H1 (cell line): ENCODE data around the gene AP3S1. TPM values are rescaled to one million over a fixed set of nuclear protein-coding genes. Genes with fewer than 3 reads are reported as not detected.

Experiments used
- CTCF ChIA-PET: fragments of 300-600 bp; sonication (Branson Sonifier 250); formaldehyde crosslinking; loops from one replicate; lab custom pipeline; 2021; ENCODE audit not compliant: partially characterized antibody; lab: Charles Lee
- POLR2A ChIA-PET: fragments of 300-600 bp; sonication (Branson Sonifier 250); formaldehyde crosslinking; loops from one replicate; lab custom pipeline; 2021; ENCODE audit warnings: inconsistent platforms; ENCODE audit not compliant: partially characterized antibody; lab: Charles Lee
- DNase-seq, 2 experiments: peaks; one replicate each; pipeline versions ENCODE4 v3.0.0 to v3.0.0-alpha.2; 2010 to 2022; ENCODE audit warnings: low spot score in 2 of 2, low read depth in 1 of 2, mixed read lengths in 1 of 2
- FAIRE-seq: peaks from 2 replicates; lab custom pipeline; 2011; peaks lifted over from hg19 to GRCh38; lab: Jason Lieb, UNC
- H2AFZ ChIP-seq: 2 replicates; pipeline ENCODE4 v1.8.1; 2012; ENCODE audit warnings: low read length, inconsistent platforms
- H2AK5ac ChIP-seq: 2 replicates; pipeline ENCODE4 v1.6.1; 2013; ENCODE audit warnings: low read depth, low read length
- H2BK120ac ChIP-seq: replicated peaks from 2 replicates; pipeline ENCODE3; 2013; ENCODE audit warnings: low read depth, low read length, inconsistent platforms
- H2BK12ac ChIP-seq: 2 replicates; pipeline ENCODE4 v1.6.1; 2013; ENCODE audit warnings: low read depth, low read length
- H2BK15ac ChIP-seq: 2 replicates; pipeline ENCODE4 v1.6.1; 2013; ENCODE audit warnings: low read length
- H2BK20ac ChIP-seq: 2 replicates; pipeline ENCODE4 v1.6.1; 2013; ENCODE audit warnings: low read length
- H2BK5ac ChIP-seq: 2 replicates; pipeline ENCODE4 v1.6.1; 2013; ENCODE audit warnings: low read depth, low read length
- H3K14ac ChIP-seq: 2 replicates; pipeline ENCODE4 v1.6.1; 2013; ENCODE audit warnings: inconsistent platforms; ENCODE audit not compliant: insufficient read length
- H3K18ac ChIP-seq: 2 replicates; pipeline ENCODE4 v1.6.1; 2013; ENCODE audit warnings: low read length; ENCODE audit errors: extremely low read depth
- H3K23ac ChIP-seq: 2 replicates; pipeline ENCODE4 v1.6.1; 2013; ENCODE audit warnings: inconsistent platforms; ENCODE audit not compliant: insufficient read length
- H3K23me2 ChIP-seq: 2 replicates; pipeline ENCODE4 v1.6.1; 2013; ENCODE audit warnings: low read depth, low read length
- H3K27ac ChIP-seq: 2 replicates; pipeline ENCODE4 v1.6.1; 2011; ENCODE audit warnings: low read depth, low read length, inconsistent platforms
- H3K27me3 ChIP-seq, 4 experiments: replicated peaks in 1 of 4; 1 replicate in 1 of 4; 2 replicates in 3 of 4; pipeline versions ENCODE4 v1.6.1 to v1.8.1; 2011 to 2013; ENCODE audit warnings: low read length in 3 of 4, mild to moderate bottlenecking in 3 of 4, inconsistent platforms in 2 of 4, mixed read lengths in 2 of 4, moderate library complexity in 1 of 4; ENCODE audit not compliant: control insufficient read depth in 3 of 4, insufficient read depth in 3 of 4; ENCODE audit errors: extremely low read depth in 1 of 4
- H3K36me3 ChIP-seq, 4 experiments: 2 replicates each; pipeline versions ENCODE4 v1.6.1 to v1.8.1; 2011 to 2013; ENCODE audit warnings: mild to moderate bottlenecking in 4 of 4, low read length in 3 of 4, moderate library complexity in 2 of 4, control low read depth in 1 of 4, inconsistent platforms in 1 of 4; ENCODE audit not compliant: insufficient read depth in 4 of 4, control insufficient read depth in 2 of 4
- H3K4ac ChIP-seq: replicated peaks from 2 replicates; pipeline ENCODE3; 2013; ENCODE audit warnings: low read length, low read depth, mixed read lengths, inconsistent platforms; ENCODE audit not compliant: insufficient read length
- H3K4me1 ChIP-seq, 4 experiments: replicated peaks in 1 of 4; 1 replicate in 1 of 4; 2 replicates in 3 of 4; pipeline versions ENCODE4 v1.6.1 to v1.8.1; 2011 to 2013; ENCODE audit warnings: low read length in 3 of 4, inconsistent platforms in 2 of 4, mixed read lengths in 1 of 4; ENCODE audit not compliant: insufficient read depth in 4 of 4, control insufficient read depth in 3 of 4
- H3K4me2 ChIP-seq, 2 experiments: 2 replicates each; pipeline versions ENCODE4 v1.6.1 to v1.8.1; 2011 to 2013; ENCODE audit warnings: low read depth in 2 of 2, low read length in 2 of 2, control low read depth in 1 of 2, inconsistent platforms in 1 of 2, mild to moderate bottlenecking in 1 of 2; ENCODE audit not compliant: insufficient read depth in 1 of 2
- H3K4me3 ChIP-seq, 4 experiments: fragments of 200-600, 300-600 bp in 1 of 4; sonication (generic), shearing (Covaris generic), sonication (Bioruptor Twin) in 1 of 4; 2 replicates each; pipeline versions ENCODE4 v1.5.1 to v1.8.1; 2011 to 2016; ENCODE audit warnings: low read length in 4 of 4, low read depth in 3 of 4, control low read depth in 2 of 4, inconsistent platforms in 2 of 4, mild to moderate bottlenecking in 2 of 4, mixed read lengths in 1 of 4, moderate library complexity in 1 of 4; ENCODE audit not compliant: insufficient read depth in 2 of 4; ENCODE audit errors: extremely low read depth in 1 of 4
- H3K56ac ChIP-seq: replicated peaks from 2 replicates; pipeline ENCODE3; 2013; ENCODE audit warnings: low read depth, mild to moderate bottlenecking, mixed read lengths, low read length, inconsistent platforms; ENCODE audit not compliant: insufficient read length
- H3K79me1 ChIP-seq: 2 replicates; pipeline ENCODE4 v1.6.1; 2013; ENCODE audit warnings: low read depth, low read length, control low read depth
- H3K79me2 ChIP-seq, 2 experiments: 2 replicates each; pipeline versions ENCODE4 v1.6.1 to v1.8.1; 2012 to 2013; ENCODE audit warnings: low read length in 2 of 2, mild to moderate bottlenecking in 2 of 2, inconsistent platforms in 1 of 2; ENCODE audit not compliant: insufficient read depth in 2 of 2, control insufficient read depth in 1 of 2
- H3K9ac ChIP-seq, 4 experiments: replicated peaks in 1 of 4; 1 replicate in 1 of 4; 2 replicates in 3 of 4; pipeline versions ENCODE4 v1.6.1 to v1.8.1; 2011 to 2013; ENCODE audit warnings: low read depth in 3 of 4, low read length in 3 of 4, control low read depth in 2 of 4, mild to moderate bottlenecking in 2 of 4, moderate library complexity in 2 of 4, inconsistent platforms in 1 of 4; ENCODE audit errors: extremely low read depth in 1 of 4
- H3K9me3 ChIP-seq, 2 experiments: 2 replicates each; pipeline versions ENCODE4 v1.6.1 to v1.8.1; 2012 to 2013; ENCODE audit warnings: mild to moderate bottlenecking in 2 of 2, moderate library complexity in 2 of 2, control low read depth in 1 of 2, inconsistent platforms in 1 of 2, low read depth in 1 of 2, low read length in 1 of 2, mixed read lengths in 1 of 2; ENCODE audit not compliant: insufficient read depth in 2 of 2
- H4K20me1 ChIP-seq, 2 experiments: replicated peaks in 1 of 2; 2 replicates each; pipeline versions ENCODE3 to v1.8.1; 2011 to 2013; ENCODE audit warnings: inconsistent platforms in 2 of 2, low read length in 2 of 2, mild to moderate bottlenecking in 1 of 2; ENCODE audit not compliant: insufficient read depth in 2 of 2, control insufficient read depth in 1 of 2
- H4K5ac ChIP-seq: 2 replicates; pipeline ENCODE4 v1.6.1; 2013; ENCODE audit warnings: low read length, low read depth, mixed read lengths, inconsistent platforms; ENCODE audit not compliant: insufficient read length
- H4K8ac ChIP-seq: 2 replicates; pipeline ENCODE4 v1.8.0; 2013; ENCODE audit warnings: mild to moderate bottlenecking, moderate library complexity, low read length, inconsistent platforms; ENCODE audit not compliant: insufficient read depth; ENCODE audit errors: extremely low read depth
- H4K91ac ChIP-seq: replicated peaks from 2 replicates; pipeline ENCODE3; 2013; ENCODE audit warnings: low read length, mixed read lengths, inconsistent platforms; ENCODE audit not compliant: insufficient read length
- CHD1 ChIP-seq: IDR thresholded peaks from 2 replicates; pipeline ENCODE4 v1.6.1; 2012; ENCODE audit warnings: low read depth, low read length, improper control_type of control experiment
- CTBP2 ChIP-seq: IDR thresholded peaks from 2 replicates; pipeline ENCODE4 v1.7.0; 2011; ENCODE audit warnings: borderline replicate concordance, mild to moderate bottlenecking, moderate library complexity, mixed read lengths, low read length; ENCODE audit not compliant: insufficient read depth, insufficient read length
- EGR1 ChIP-seq: IDR thresholded peaks from 2 replicates; pipeline ENCODE4 v1.6.1; 2011; ENCODE audit warnings: low read depth, low read length, borderline replicate concordance
- JUN ChIP-seq: IDR thresholded peaks from 2 replicates; pipeline ENCODE4 v1.6.1; 2011; ENCODE audit warnings: low read depth, mild to moderate bottlenecking, improper control_type of control experiment, low read length
- MAX ChIP-seq: IDR thresholded peaks from 2 replicates; pipeline ENCODE4 v1.6.1; 2012; ENCODE audit warnings: inconsistent platforms
- POLR2AphosphoS5 ChIP-seq: IDR thresholded peaks from 2 replicates; pipeline ENCODE4 v1.6.1; 2011; ENCODE audit warnings: low read depth, low read length
- RNF2 ChIP-seq: fragments of 200-900, 300-1000 bp; sonication (generic); IDR thresholded peaks from 2 replicates; pipeline ENCODE4 v1.7.1; 2016; ENCODE audit warnings: borderline replicate concordance, low read depth, mild to moderate bottlenecking, antibody characterized with exemption, low read length; ENCODE audit not compliant: poor library complexity, severe bottlenecking; ENCODE audit errors: missing control alignments
- SIN3A ChIP-seq, 2 experiments: IDR thresholded peaks in 1 of 2; conservative IDR thresholded peaks in 1 of 2; 2 replicates each; pipeline ENCODE4 v1.6.1; 2011 to 2012; ENCODE audit warnings: low read length in 2 of 2, improper control_type of control experiment in 1 of 2, low read depth in 1 of 2, mild to moderate bottlenecking in 1 of 2
- YY1 ChIP-seq: IDR thresholded peaks from 2 replicates; pipeline ENCODE4 v1.6.1; 2011; ENCODE audit warnings: low read depth, mild to moderate bottlenecking, low read length
- WGBS, 2 experiments: shearing (Covaris generic) in 1 of 2; methylation state at CpG; one replicate each; pipeline versions ENCODE4 v1.1.6 to v1.1.7; 2013 to 2015; ENCODE audit warnings: low lambda C conversion rate in 2 of 2, mixed read lengths in 2 of 2, inconsistent platforms in 1 of 2, low coverage in 1 of 2, missing lambda C conversion rate in 1 of 2; ENCODE audit not compliant: insufficient replicate concordance in 2 of 2, insufficient coverage in 1 of 2, insufficient read length in 1 of 2; ENCODE audit errors: extremely low coverage in 1 of 2, missing lambda C conversion rate in 1 of 2; 5-methylcytosine and 5-hydroxymethylcytosine counted together
- polyA plus RNA-seq, 7 experiments: library from polyadenylated mRNA; depleted of rRNA in 3 of 7; stranded (reverse) in 5 of 7; unstranded in 2 of 7; fragments of >200 nt in 5 of 7; fragments of 200-250 nt in 2 of 7; gene quantifications; 1 replicate in 5 of 7; 2 replicates in 1 of 7; 4 replicates in 1 of 7; pipeline versions ENCODE4 v1.2.1 to v1.2.3, GENCODE V29; 2011 to 2013; ENCODE audit warnings: missing spikeins in 2 of 7, mixed read lengths in 2 of 7
- total RNA-seq: library from RNA; stranded (reverse); fragmentation: NEBNext Ultra II Directional; extraction: Animal tissue kit (Norgen Biotek cat#: 25700); gene quantifications from 2 replicates; pipeline ENCODE4 v1.2.1, GENCODE V29; 2021

Gene AP3S1
- total and polyA plus RNA-seq, 2 of the 8 experiments (the other 6 are each of a cell fraction or from before 2014, with no cell fraction given): 26.6 to 72.7 TPM

- Histone ChIP-seq H3K23ac (no peak within 1 kb of the TSS), H3K9ac (peak within 1 kb of the TSS; percentile 80 to 94 (median 83)), H3K27me3 (peaks cover 0 to 22% (median 12%) of the 10 kb centered on the region in 4 experiments; a peak in 6 of 7 replicates), H2AK5ac (no peak within 1 kb of the TSS), H3K4me1 (peaks cover 0 to 5% (median 1%) of the 10 kb centered on the region in 4 experiments; a peak in 5 of 7 replicates), H4K91ac (peak within 1 kb of the TSS; percentile 92), H2BK5ac (peak within 1 kb of the TSS; percentile 57; the same call in 1 of the 2 replicates), H4K20me1 (peaks cover 0 to 3% of the 10 kb centered on the region in 2 experiments), H3K79me1 (no peaks in the 10 kb centered on the region; the same call in 1 of the 2 replicates), H4K5ac (peak within 1 kb of the TSS; percentile 54), H4K8ac (peak within 1 kb of the TSS; percentile 96), H3K4me2 (peak within 1 kb of the TSS; percentile 78 to 99), H2BK120ac (peak within 1 kb of the TSS; percentile 48), H2BK15ac (peak within 1 kb of the TSS; percentile 0; the same call in 1 of the 2 replicates), H3K79me2 (peaks cover 0 to 3% of the 10 kb centered on the region in 2 experiments; a peak in 1 of 4 replicates), H3K14ac (no peak within 1 kb of the TSS), H3K27ac (peak within 1 kb of the TSS; percentile 72), H2BK20ac (no peak within 1 kb of the TSS), H2AFZ (peak within 1 kb of the TSS; percentile 88), H3K18ac (peak within 1 kb of the TSS; percentile 89), H3K4me3 (peak within 1 kb of the TSS; percentile 70 to 82 (median 72)), H3K56ac (peak within 1 kb of the TSS; percentile 91), H3K23me2 (peaks cover 11% of the 10 kb centered on the region), H3K36me3 (peaks cover 0 to 3% (median 0%) of the 10 kb centered on the region in 4 experiments; a peak in 2 of 8 replicates), H2BK12ac (peak within 1 kb of the TSS; percentile 90; the same call in 1 of the 2 replicates), H3K4ac (peak within 1 kb of the TSS; percentile 13), H3K9me3 (no peaks in the 10 kb centered on the region)
- peak; percentile 41 to 84 for DNase-seq
- no peak for FAIRE-seq
- ChIA-PET POLR2A (interaction anchor here (0.6 to 1.8 kb wide), 11 partner anchors 10 to 447 kb away, joined by 3 to 11 read pairs (median 4); partner anchors contain the start of genes AP3S1 and ATG12), CTCF (interaction anchor here (0.9 to 4.0 kb wide), 6 partner anchors 15 to 186 kb away, joined by 4 to 14 read pairs (median 6); partner anchors contain the start of gene ATG12)
- 1% methylated on average over 66 of the region's 69 CpGs; no CpG with 5 or more reads in 1 of the 2 experiments for WGBS, 2 experiments
- TF ChIP-seq POLR2AphosphoS5 (peak; percentile 78), EGR1 (peak; percentile 23; the same call in 1 of the 2 replicates), SIN3A (conservative IDR thresholded peaks at IDR 0.05 in 1 of 2, IDR thresholded peaks at IDR 0.05 in 1 of 2; ENCODE audit: low read depth in 1 of 2, low read length in 2 of 2) (0 out of 4 replicates have a peak, but pooled peaks of 1 of the 2 experiments have one; percentile 33), CTBP2 (peak; percentile 22), RNF2 (no peak), JUN (no peak), YY1 (0 out of 2 replicates have a peak, but pooled peaks have one; percentile 37), MAX (0 out of 2 replicates have a peak, but pooled peaks have one; percentile 2), CHD1 (peak; percentile 65; the same call in 1 of the 2 replicates)
These were observed 25.3 kb upstream of the AP3S1 start, which contains the start of gene CDO1 for GRCh38 chr5:115816226-115817081. TSS of gene CDO1 (minus strand) at chr5:115816659. CDS start at chr5:115816397, 262 bp downstream.
